ENCODE results near the gene NOS1AP.
"Not testable (repeated sequence)": the region's sequence is repeated elsewhere in the genome, so short reads cannot be mapped to it uniquely, and the experiment has no call there.

NOS1AP gene

DNA sequence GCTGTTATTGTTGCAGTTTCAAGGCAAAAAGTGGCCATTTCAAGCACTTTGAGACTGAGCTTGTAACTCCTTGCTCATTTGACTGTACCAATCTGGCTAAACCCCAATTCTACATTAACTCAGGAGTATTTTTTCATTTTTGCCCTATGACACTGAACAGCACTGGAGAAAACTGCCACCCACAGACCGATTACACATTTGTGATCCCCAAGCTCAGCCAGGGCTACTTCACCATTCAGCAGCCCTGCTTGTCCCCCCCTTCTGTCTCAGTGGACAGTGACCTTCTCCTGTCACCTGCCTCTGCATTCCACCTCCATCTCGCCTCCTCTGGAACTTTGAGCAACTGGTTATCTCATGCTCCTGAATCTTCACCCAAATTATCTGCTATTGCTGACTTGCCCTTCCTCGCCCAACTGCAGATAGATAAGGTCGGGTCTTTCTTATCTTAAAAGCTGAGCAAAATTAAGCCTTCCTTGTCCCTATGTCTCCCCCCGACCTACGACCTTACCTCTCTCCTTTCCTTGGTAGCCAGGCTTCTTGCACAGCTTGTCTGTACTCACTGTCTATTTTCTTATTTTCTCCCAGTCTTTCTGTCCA lies 281.9 kb downstream of the NOS1AP start:
- no peak for DNase-seq

GRCh38 chr1:162351874-162352273 lies 282.4 kb downstream of the NOS1AP start:
- DNase-seq: not testable (repeated sequence)

GRCh38 chr1:162353078-162353477 lies 283.6 kb downstream of the NOS1AP start:
- no peak for DNase-seq

DNA sequence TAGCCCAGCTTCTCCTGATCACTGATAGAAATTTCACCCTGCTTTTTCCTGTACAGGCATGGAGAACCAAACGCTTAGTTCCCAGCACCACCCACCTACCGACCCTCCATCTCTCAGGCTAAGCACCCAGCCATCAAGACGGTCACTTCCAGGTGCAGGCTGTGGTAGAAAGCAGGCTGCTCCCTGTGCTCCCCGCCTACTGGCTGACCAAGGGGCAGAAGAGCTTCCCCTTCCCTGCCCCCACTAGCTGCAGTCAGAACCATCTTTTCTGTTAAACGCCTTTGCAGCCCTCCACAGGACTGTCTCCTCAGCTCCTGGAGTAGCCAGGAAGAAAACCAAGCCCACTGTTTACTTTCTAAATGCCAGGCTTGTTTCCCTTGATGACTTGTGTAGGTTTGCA lies 284.2 kb downstream of the NOS1AP start:
- no peak for DNase-seq

DNA sequence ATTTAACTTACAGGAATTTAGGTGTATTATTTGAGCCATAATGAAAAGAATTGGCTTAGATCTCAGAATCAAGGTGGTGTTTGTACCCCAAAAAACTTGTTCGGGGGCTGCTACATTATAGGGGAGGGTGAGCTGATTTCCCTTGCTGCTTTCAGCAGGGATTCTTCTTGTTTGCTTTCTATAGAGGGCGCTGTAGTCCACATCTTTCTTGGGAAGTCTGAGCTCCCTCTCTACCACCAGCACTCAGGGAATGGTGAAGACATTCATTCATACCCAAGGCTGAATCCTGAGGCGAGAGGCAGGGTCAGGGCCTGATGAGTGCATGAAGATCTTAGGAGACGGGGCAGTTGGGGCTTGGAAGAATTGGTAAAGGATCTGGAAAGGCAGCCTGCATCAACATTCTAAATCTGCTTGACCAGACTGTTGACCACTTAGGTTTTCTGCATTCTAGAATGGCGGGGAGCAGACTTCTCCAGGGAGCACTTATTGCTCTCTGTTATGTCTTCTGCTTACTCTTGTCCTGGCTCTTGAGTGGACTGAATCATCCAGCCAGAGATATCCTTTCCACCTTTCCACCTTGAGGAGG lies 288.3 kb downstream of the NOS1AP start:
- DNase-seq: no peak

DNA sequence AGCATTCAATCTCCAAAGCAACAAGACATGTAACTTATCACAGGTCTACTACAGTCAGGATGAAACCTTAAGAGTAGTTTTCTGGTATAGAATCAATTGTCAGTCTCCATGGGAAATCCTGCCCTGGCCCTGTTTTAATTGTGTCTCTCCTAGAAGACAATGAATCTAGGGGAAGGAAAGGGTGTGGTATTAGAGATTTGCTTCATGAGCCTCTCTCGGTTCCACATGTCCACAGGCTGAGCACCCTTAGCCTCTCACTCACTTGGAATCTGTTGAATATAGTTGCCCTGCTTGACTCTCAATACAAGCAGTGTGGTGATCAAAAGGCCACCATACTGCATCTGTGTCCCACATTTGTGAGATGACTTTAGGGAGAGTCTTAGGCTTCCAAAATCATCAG lies 289.4 kb downstream of the NOS1AP start:
- DNase-seq: no peak

DNA sequence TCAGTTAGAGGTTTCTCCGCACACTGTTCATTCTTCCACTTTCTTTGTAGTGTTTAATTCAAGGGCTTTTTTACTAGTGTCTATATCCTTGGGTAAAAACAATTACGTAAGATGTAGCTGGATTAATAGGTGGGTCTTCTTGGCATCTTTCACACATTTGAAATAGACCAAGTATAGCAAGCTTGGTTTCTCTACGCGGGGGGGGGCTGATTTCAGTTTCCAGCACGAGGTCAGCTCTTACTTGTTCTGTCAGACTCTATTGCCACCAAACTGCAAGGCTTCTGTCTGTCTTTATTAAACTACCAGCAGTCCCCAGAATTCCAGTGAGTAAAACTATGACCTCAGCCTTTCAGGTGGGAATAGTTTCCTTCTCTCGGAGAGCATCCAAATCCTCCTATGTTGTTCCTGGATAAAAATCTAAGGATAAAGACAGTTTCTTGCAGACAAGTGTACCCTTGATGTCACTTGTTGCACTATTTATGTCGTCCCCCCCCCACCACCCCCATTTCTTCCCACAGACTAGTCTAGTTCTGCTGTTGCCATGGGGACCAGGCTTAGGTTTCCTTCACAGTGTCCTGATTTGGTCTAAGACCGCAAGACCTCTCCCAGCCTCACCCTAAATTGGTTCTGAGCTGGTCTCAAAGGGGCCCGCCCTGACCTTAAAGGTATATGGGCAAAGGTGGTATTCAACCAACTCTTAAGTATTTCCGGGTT lies 290.2 kb downstream of the NOS1AP start:
- no peak for DNase-seq

DNA sequence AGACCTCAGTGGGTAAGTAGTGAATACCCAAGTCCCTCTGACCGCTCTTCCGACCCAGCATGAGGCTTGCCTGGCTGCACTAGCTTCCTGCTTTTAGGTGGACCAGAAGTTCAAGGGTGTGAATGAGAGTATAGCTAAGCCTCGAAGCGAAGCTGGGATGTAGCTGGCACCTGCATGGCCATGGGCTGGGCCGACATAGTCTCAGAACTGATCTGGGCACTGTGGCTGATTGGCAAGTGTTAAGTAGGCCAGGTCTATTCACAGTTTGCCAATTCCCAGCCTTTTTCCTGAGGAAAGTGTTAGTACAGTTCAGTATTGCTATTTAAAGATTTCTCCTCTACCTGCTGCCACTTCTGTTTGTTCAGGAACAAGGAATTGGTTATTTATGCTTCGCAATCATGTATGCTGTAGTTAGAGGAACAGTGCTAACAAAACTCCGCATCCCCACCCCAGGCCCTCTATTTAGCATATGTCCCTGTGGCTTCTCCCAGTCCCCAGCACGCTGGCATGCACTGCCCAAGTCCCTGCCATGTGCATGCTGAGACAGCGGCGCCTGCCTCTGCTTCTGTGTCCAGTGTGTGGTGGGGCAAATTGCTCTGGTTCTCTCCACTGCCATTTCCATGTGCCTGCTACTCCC lies 290.9 kb downstream of the NOS1AP start:
- DNase-seq: no peak

- no peak for DNase-seq
Measured at GRCh38 chr1:162360874-162361260, 291.4 kb downstream of the NOS1AP start.

DNA sequence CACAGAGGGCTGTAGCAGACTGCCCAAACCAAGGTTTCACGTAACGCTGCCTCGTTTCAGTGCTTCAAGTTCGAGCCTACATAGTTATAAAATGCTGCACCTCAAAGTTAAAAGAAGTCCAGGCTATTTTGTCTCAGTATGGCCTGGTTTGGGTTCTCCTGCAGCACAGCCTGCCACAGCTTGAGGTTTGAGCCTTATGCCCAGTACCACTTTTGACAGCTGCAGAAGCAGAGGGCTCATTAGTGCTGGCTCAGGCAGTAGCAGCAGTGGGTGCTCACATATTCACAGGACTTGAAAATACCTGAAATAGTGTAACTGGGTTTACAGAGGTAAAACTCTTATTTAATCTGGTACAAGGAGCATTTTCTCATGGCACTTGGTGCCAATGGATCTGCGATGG lies 291.9 kb downstream of the NOS1AP start:
- no peak for DNase-seq

- DNase-seq: no peak
Measured at GRCh38 chr1:162363823-162364222, 294.3 kb downstream of the NOS1AP start.

DNA sequence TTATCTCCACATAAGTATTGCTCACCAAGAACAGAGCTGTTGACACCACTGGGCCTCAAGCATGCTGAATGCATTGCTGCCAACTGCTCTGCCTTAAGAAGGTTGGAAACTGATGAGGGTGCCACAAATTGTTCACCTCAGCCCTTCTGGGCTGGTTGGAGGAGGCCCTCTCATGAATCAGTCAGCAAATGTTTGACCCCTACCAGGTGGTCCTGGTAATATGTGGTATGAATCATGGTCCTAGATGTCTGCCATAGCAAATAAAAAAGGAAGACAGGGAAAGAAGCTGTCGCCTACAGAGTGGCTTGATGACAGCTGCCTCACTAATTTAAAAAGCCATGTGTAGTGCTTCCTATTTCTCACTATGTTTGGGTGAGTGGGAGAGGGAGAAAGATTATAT lies 295.0 kb downstream of the NOS1AP start:
- no peak for DNase-seq

- DNase-seq: no peak
Measured at GRCh38 chr1:162365284-162366020, 296.0 kb downstream of the NOS1AP start.

DNA sequence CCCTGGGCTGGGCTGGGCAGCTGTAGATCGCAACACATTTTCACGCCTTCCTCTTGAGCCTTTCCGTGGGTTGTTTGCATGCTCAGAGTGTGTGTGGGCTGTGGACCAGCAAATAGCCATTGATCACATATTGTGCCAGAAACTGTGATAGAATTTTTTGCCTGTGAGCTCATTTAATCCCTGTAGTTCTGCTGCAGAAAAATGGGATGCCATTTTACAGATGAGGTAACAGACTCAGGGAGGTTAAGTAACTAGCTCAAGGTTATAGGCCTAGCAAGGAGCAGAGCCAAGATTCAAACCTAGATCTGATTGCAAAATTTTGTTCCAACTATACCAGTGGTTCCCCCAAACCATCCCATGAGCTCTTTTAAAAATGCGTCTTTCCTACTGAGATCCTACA lies 296.7 kb downstream of the NOS1AP start:
- DNase-seq: no peak

DNA sequence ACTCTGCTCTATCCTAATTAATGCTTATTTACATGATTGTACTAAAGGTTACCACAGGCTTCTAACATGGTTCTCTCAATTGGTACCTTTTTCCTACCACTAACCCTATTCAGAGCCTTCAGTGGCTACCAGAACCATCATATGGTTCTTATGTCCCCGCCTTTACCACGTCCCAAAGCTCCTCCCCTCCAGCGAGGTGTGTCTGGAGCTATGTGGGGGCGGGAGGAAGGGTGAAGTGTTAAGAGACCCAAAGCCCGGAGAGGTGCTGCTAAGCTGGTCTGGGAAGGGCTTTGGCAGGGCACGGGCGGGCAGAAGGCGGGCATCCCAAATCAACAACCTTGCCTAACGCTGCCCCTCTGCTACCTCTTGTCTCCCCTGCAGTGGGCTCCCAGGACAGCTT lies 297.2 kb downstream of the NOS1AP start:
- DNase-seq: no peak

DNA sequence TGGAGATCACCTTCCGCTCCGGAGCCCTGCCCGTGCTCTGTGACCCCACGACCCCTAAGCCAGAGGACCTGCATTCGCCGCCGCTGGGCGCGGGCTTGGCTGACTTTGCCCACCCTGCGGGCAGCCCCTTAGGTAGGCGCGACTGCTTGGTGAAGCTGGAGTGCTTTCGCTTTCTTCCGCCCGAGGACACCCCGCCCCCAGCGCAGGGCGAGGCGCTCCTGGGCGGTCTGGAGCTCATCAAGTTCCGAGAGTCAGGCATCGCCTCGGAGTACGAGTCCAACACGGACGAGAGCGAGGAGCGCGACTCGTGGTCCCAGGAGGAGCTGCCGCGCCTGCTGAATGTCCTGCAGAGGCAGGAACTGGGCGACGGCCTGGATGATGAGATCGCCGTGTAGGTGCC lies 297.6 kb downstream of the NOS1AP start:
- no peak for DNase-seq

- DNase-seq: no peak
Measured at GRCh38 chr1:162367772-162368171, 298.3 kb downstream of the NOS1AP start.

- no peak for DNase-seq
Measured at GRCh38 chr1:162368451-162368850, 299.0 kb downstream of the NOS1AP start.

- DNase-seq: no peak
Measured at GRCh38 chr1:162369571-162369970, 300.1 kb downstream of the NOS1AP start.

GRCh38 chr1:162370161-162370560 lies 300.7 kb downstream of the NOS1AP start:
- no peak for DNase-seq

DNA sequence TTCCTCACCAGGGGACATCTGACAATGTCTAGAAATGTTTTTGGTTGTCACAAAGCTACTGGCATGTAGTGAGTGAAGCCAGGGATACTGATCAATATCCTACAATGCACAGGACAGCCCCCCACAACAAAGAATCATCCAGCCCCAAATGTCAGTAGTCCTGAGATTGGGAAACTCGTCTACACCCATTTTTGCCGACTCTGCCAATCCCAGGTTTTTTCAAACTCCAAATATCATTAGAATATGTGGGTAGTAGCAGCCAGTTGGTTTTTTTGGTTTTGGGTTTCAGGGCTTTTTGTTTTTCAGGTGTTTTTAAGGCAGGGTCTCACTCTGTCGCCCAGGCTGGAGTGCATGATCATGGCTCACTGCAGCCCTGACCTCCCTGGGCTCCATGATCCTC lies 301.2 kb downstream of the NOS1AP start:
- DNase-seq: no peak

- DNase-seq: no peak
Measured at GRCh38 chr1:162371611-162372010, 302.1 kb downstream of the NOS1AP start.

All from stimulated activated CD4-positive, alpha-beta T cell treated with anti-CD3 and anti-CD28 coated beads, Interleukin-4, amount 100 ng/mL, for 4 hours (primary cell).